HG03095 (cell line): ENCODE measurements around the gene CCDC106.

Experiments
- ATAC-seq: cut with Tn5 transposase; IDR thresholded peaks from one replicate; pipeline ENCODE4 v1.9.1; 2021; ENCODE audit warnings: moderate library complexity; ENCODE audit not compliant: unreplicated experiment

The CCDC106 gene

DNA sequence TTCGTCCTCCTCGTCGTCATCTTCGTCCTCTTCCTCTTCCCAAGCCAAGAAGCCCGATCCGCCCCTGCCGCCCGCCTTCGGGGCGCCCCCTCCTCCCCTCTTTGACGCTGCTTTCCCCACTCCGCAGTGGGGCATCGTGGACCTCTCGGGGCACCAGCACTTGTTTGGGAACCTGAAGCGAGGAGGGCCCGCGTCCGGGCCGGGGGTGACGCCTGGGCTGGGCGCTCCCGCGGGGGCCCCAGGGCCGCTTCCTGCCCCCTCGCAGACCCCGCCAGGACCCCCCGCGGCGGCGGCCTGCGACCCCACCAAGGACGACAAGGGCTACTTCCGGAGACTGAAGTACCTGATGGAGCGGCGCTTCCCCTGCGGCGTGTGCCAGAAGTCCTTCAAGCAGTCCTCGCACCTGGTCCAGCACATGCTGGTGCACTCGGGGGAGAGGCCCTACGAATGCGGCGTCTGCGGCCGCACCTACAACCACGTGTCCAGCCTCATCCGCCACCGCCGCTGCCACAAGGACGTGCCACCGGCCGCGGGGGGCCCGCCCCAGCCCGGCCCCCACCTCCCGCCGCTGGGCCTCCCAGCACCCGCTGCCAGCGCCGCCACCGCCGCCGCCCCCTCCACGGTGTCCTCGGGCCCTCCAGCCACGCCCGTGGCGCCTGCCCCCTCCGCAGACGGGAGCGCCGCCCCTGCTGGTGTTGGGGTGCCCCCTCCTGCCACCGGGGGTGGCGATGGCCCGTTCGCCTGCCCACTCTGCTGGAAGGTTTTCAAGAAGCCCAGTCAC, 33.9 kb upstream of the CCDC106 start:
- ATAC-seq = no peak

DNA sequence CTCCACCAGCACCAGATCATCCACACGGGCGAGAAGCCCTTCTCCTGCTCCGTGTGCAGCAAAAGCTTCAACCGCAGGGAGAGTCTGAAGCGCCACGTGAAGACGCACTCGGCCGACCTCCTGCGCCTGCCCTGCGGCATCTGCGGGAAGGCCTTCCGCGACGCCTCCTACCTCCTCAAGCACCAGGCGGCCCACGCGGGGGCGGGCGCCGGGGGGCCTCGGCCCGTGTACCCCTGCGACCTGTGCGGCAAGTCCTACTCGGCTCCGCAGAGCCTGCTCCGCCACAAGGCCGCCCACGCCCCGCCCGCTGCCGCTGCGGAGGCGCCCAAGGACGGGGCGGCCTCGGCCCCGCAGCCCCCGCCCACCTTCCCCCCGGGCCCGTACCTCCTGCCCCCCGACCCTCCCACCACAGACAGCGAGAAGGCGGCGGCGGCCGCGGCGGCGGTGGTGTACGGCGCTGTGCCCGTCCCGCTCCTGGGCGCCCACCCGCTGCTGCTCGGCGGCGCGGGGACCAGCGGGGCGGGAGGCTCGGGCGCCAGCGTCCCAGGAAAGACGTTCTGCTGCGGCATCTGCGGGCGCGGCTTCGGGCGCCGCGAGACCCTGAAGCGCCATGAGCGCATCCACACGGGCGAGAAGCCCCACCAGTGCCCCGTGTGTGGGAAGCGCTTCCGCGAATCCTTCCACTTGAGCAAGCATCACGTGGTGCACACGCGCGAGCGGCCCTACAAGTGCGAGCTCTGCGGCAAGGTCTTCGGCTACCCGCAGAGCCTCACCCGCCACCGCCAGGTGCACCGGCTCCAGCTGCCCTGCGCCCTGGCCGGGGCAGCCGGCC, 33.1 kb upstream of the CCDC106 start:
- ATAC-seq = no peak

DNA sequence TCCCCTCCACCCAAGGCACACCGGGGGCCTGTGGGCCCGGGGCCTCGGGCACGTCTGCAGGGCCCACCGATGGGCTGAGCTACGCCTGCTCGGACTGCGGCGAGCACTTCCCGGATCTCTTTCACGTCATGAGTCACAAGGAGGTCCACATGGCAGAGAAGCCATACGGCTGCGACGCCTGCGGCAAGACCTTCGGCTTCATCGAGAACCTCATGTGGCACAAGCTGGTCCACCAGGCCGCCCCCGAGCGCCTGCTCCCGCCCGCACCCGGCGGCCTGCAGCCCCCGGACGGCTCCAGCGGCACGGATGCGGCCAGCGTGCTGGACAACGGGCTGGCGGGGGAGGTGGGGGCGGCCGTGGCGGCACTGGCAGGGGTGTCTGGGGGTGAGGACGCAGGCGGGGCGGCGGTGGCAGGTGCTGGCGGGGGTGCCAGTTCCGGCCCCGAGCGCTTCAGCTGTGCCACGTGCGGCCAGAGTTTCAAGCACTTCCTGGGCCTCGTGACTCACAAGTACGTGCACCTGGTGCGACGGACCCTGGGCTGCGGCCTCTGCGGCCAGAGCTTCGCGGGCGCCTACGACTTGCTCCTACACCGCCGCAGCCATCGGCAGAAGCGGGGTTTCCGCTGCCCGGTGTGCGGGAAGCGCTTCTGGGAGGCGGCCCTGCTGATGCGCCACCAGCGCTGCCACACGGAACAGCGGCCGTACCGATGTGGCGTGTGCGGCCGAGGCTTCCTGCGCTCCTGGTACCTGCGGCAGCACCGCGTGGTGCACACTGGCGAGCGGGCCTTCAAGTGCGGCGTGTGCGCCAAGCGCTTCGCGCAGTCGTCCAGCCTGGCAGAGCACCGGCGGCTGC, 32.2 kb upstream of the CCDC106 start:
- ATAC-seq = no peak

DNA sequence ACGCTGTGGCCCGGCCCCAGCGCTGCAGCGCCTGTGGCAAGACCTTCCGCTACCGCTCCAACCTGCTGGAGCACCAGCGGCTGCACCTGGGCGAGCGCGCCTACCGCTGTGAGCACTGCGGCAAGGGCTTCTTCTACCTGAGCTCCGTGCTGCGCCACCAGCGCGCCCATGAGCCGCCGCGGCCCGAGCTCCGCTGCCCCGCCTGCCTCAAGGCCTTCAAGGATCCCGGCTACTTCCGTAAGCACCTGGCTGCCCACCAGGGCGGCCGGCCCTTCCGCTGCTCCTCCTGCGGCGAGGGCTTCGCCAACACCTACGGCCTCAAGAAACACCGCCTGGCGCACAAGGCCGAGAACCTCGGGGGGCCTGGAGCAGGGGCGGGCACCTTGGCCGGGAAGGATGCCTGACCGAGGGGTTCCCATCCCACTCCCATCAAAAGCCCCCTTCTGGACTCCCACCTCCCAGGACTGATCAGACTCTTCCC, 31.6 kb upstream of the CCDC106 start:
- no peak for ATAC-seq

DNA sequence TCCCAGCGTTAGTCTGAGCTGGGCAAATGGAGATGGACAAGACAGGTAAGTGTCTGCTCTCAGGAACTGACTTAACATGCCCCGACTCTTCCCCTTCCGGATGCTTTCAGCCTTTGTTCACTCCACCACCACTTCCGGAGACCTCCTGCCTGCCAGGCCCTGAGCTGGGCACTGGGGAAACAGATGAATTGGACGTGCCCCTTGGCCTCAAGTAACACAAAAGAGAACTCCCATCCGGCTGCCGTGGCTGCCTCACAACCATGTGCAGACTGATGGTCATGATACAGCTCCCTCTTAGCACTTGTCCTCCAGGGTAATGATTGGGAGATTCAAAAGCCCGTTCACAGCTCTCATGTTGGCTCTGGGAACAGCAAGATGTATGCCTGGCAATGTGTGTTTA, 30.6 kb upstream of the CCDC106 start:
- ATAC-seq = no peak

DNA sequence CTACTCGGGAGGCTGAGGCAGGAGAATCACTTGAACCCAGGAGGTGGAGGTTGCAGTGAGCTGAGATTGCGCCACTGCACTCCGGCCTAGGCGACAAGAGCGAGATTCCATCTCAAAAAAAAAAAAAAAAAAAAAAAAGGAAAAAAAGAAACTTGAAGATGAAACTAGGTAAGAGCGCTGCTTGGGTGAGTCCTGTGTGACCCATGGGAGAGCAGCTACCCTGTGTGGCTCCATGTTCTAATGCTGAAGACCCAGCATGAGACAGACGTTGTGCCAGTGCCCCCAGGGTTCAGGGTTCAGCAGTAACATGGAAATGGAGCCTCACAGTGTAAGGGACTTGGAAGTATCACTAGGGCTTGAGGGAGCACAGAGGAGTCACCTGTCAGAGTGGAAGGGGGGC, 29.6 kb upstream of the CCDC106 start:
- ATAC-seq = no peak

DNA sequence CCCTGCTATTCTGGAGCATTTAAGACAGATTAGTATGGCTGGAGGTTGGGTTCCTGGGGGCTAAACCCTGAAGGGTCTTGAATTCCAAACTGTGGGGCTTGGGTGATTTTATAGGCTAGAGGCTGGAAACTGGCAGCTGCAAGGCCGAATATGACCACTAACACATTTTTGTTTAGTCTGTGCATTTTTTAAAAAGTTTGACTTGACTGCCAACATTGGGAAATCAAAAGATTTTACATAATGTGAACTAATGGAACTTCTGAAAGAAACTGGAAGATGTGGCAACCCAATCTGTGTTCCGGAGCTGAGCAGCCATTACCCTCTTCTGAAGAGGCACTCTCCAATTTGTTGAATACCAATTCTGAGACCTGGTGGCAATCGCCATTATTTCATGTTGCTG, 28.7 kb upstream of the CCDC106 start:
- no peak for ATAC-seq

DNA sequence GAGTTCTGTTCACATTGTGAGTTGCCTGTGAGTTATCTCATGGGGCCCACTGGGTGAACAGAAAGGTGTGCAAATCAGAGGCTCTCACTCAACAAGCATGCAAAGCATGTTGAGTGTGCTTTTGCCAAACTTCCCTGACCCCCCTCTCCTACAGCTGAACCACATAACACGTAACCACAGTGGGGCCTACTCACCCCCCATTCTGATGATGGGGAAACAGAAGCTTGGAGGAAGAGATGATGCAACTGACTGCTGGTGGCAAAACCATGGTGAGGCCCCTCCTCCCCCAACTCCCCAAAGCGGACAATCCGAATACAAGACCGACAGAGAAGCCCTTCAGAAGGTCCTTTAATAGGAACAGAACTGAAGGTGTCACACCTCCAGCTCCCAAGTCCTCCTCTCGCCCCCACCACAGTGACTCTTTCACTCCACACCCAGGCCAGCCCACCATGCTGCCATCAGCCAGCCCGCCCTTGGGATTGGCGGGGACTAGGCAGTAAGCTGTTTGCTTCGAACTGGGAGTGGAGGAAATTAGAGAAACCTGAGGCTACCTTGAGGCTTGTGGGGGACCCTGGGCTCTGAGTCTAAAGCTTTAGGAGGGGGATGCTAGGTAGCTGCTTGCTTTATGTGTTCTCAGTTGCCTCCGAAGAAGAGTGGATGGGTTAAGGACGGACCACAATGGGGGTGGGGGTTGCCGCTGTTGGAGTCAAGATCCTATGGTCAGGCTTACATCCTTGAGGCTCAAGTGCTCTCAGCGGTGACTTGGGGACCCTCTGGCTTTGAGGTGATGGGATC, 27.4 kb upstream of the CCDC106 start:
- no peak for ATAC-seq

DNA sequence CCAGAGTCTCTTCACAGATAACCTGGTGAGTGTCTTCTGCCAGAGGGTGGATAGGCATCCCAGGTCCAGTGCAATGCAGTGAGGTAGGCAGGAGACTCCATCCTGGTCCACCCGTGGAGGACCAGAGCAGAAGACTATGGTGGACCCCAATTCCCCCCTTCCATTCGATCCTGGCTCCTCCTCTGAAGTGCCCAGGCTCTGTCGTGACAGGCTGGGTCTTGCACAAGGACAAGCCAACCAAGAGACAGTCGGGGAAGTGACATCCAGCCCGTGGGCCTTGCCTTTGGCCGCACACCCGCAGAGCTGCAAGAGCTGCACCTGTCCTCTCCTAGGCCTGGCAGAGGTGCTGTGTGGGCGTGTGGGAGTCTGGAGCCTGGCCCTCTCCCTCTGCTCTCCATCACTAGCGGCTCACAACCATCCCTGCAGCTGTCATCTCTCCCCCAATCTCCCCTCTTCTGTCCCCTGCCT, 26.8 kb upstream of the CCDC106 start:
- ATAC-seq = no peak

DNA sequence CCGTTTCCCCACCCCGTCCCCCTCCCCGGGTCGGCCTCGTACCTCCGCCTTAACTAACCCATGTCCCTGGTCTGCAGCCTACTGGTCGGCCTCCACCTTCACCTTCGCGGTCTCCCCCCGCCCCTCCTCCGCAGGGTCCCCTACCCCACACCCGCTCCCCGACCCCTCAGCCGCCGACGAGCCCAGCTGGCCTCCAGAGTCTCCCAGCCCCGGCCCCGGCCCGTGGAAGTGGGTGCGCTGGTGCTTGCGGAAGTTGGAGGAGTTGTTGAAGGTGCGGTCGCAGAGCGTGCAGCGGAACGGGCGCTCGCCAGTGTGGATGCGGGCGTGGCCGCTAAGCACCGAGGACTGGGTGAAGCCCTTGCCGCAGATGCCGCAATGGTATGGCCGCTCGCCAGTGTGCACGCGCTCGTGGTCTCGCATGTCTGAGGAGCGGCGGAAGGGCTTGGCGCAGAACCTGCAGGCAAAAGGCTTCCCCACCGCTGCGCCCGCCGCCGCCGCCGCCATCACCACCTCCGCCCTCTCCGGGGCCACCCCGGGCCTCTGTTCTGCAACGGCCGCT, 26.3 kb upstream of the CCDC106 start:
- ATAC-seq = no peak

DNA sequence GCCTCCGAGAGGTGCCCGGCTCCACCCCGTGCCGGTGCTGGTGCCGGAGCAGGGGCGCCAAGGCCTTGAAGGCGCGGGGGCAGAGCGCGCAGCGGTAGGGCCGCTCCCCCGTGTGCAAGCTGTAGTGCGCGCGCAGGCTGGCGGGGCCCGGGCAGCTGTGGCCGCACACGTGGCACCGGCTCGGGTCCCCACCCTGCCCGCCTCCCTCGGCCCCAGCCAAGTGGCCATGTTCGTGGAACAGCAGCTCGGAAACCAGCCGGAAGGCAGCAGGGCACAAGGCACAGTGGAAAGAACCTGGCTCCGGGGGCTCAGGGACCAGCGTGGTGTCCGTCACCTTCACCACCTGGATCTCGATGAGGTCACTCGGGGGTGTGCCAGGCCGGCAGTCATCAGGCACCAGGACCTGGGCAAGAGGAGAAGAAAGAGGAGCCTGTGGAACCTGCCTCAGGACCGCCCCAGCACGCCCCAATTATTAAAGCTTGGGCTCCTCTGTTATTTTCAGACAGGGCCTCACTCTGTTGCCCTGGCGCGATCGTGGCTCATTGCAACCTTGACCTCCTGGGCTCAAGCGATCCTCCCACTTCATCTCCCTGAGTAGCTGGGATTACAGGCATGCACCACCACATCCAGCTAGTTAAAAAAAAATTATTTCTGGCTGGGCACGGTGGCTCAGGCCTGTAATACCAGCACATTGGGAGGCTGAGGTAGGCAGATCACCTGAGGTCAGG, 25.6 kb upstream of the CCDC106 start:
- ATAC-seq = no peak

DNA sequence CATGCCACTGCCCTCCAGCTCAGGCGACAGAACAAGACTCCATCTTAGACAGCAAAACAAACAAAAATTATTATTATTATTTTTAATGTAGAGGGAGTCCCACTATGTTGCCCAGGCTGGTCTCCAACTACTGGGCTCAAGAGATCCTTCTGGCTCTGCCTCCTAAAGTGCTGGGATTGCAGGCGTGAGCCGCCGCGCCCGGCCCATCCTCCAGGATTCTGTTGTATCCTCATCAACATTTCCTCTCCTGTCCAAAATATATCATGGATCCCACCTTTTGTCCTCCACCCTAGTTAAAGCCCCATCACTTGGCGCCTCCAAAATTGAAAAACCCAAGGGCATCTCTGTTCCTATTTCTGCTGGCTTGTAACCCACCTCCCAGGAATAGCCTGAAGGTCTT, 24.9 kb upstream of the CCDC106 start:
- ATAC-seq = no peak

DNA sequence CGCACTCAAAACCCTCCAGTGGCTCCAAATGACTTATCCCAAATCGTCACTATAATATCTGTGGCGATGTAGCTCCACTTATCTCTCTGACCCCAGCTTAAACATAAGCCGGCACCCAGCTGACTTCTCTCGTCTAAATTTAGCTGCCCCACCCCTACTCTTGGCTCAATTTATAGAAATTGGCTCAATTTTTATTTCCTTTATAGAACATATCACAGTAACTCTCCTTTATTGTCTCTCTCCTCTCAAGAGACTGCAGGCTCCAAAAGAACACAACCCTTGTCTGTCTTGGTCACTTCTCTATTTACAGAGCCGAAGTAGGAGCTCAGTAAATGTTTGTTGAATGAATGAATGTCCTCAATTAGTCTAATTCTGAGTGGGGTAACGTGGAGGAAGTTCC, 24.5 kb upstream of the CCDC106 start:
- no peak for ATAC-seq

DNA sequence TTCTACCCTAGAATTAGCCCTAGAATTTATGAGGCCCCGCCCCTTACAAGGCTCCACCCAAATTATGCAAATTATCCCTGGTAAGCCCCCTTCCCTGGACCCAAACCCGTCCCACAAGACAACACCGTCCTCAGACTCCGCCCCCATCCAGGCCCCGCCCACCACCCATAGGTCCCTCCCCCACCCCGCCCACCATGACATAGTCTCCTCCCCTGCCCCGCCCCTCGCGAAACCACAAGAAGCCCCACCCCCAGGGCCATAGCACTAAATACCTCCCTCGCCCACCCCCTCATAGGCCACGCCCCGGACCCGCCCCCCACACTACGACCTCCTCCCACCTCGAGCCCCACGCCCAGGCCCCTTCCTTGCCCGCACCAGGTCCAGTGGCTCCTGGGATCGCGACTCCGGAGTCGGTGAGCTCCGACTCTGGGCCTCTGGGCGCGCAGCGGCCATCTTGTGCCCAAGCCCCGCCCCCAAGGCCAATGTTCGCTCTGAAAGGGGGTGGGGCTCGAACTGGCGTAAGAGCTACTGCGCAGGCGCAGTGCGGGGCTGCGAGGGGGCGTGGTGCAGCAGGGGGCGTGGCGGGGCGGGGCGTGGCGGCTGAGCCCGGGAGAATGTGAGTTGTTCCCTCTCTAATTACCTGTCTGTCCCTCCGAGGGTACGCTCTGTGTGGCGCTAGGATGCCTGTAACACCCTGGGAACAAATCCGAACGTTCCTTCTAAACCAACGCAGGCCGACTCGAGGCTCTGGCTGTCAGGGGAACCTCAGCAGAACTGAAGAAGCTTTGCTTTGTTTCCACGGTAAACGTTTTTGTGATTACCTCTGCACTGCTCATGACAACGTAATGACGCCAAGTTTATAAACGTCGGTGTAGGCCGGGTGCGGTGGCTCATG, 23.7 kb upstream of the CCDC106 start, which contains the start of gene ZNF784:
TSS of gene ZNF784 (minus strand) at position 458 of the 895 bp plus-strand sequence. CDS start at position 453, 5 bp downstream.
- ATAC-seq = peak; percentile 49

DNA sequence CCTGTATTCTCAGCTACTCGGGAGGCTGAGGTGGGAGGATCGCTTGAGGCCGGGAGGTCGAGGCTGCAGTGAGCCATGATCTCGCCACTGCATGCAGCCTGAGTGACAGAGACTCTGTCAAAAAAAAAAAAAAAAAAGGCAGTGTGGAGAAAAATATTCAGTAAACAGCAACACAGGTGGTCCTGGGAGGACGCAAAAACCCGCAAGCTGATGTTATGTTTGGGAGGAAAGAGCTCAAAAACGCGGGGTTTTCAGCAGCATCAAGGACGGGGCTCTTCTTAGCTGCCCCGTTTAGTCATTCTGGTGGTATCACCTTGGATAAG, 23.0 kb upstream of the CCDC106 start:
- ATAC-seq = no peak

DNA sequence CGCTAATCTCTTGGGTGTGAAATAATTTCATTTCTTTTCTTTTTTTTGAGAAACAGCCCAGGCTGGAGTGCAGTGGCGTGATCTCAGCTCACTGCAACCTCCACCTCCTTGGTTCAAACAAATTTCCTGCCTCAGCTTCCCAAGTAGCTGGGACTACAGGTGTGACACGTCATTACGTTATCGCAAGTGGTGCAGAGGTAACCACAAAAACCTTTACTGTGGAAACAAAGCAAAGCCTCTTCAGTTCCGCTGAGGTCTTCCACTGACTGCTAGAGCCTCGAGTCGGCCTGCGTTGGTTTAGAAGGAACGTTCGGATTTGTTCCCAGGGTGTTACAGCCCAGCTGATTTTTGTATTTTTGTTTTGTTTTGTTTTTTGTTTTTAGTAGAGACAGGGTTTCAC, 21.7 kb upstream of the CCDC106 start:
- no peak for ATAC-seq

DNA sequence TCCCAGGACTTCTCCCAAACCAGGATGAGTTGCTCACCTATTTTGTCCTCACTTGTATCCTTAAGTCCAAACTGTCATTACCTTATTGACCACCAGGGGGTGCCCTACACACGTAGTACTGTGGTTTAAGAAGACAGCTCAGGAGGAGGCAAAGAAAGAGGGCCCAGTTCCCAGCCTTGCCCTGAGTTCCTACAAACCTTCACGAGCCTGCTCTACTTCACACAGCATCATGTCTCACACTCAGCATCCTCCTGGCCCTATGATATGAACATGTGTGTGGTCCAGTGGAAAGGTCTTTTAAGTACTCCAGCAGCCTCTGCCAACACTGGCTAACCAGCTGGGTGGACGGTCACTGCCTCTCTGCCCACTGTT, 15.6 kb upstream of the CCDC106 start:
- ATAC-seq = no peak

DNA sequence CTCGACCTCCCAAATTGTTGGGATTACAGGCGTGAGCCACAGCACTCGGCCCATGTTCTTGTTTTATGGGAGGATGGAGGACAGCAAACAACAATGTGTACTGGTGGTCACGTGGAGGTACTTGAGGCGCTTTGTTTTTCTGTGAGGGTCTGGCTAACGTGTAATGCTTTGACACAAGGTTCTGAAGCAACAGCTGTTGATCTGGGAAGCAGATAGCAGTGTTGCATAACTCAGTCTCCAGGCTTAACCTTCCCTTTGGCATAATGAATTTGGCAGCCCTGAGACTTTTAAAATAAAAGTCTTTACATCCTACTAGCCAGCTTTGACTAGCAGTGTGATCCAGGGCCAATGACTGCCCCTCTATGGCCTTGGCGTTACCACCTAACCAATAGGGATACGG, 14.2 kb upstream of the CCDC106 start:
- no peak for ATAC-seq

DNA sequence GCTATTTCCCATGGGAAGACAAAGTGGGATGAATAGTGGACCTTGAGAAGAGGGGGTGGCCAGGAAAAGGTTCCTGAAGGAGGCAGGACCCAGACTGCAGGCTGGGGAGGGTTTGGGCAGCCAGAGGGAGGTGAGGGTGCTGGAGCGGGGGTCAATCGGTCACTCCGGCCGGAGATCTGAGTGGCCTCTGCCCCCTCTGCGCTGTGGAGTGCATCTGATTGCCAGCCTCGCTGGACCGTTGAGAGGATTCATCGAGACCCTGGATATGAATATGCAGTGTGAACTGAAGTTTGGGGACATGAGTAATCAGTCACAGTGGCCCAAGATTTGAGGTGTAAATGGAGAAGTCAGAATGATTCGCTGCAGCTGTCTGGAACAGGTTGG, 12.7 kb upstream of the CCDC106 start:
- no peak for ATAC-seq
